GM18867 (cell line): Measurements from ENCODE around the gene BMERB1.
"Not testable (repeated sequence)": the region's sequence is repeated elsewhere in the genome, so short reads cannot be mapped to it uniquely, and the experiment has no call there.

Source experiments
- ATAC-seq: cut with Tn5 transposase; IDR thresholded peaks from one replicate; pipeline ENCODE4 v1.9.1; 2021; ENCODE audit warnings: mild to moderate bottlenecking, moderate library complexity; ENCODE audit not compliant: unreplicated experiment

Gene BMERB1

DNA sequence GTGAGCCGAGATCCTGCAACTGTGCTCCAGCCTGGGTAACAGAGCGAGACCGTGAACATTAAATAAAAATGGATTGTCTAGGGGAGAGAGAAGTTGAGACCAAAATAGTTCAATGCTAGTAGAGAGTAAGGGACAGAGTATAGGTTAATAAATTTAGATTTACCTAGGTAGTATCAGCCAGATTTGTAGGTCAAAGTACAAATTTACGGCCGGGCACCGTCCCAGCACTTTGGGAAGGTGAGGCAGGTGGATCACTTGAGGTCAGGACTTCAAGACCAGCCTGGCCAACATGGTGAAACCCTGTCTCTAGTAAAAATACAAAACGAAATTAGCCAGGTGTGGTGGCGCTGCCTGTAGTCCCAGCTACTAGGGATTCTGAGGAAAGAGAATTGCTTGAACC lies 12.2 kb upstream of the BMERB1 start:
- no peak for ATAC-seq

- no peak for ATAC-seq
Observed at GRCh38 chr16:15425861-15426260, 8.5 kb upstream of the BMERB1 start.

GRCh38 chr16:15426796-15427195 lies 7.6 kb upstream of the BMERB1 start:
- no peak for ATAC-seq

DNA sequence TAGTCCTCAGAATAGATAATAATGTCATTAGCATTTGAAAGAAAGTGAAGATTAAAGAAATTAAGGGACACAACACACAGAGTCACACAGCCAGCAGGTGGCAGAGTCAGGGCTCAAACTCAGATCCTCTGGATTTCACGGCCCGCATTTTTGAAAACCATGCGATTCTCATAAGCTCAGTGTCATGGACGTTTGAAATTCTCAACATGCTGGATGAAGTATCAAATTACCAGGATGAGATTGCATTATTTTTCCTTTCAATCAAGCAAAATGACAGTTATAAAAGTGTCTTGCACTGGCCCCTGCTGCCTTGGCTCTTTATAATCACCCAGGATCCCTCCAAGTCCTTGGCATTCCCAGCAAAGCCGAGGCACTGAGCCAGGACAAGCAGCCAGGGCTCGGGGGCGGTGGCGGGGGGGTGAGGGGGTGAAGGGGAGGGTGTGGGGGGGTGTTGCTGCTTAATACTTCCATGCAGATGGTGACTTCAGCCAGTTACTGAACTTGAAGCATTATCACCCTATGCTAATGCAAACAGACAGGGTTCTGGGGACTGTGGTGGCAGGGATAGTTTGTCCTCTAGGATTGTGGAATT lies 6.6 kb upstream of the BMERB1 start:
- ATAC-seq = no peak

GRCh38 chr16:15430884-15431283 lies 3.5 kb upstream of the BMERB1 start:
- not testable (repeated sequence) for ATAC-seq

DNA sequence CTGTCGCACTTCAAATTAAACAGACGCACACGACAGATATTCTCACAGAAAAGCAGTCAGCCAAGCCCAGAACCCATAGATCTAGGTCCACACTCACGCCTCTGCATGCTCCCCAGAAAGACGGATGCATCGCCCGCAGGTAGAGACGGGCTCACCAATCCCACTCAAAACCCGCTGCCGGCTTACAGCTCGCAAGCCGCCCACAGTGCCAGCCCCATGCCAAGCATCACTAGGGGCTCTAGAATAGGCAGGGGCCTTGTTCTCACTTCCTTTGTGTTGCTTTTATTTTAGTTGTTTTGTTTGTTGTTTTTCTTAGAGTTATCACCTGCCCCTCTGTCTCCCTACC lies 336 bp upstream of the BMERB1 start:
- ATAC-seq = no peak

- no peak for ATAC-seq
Observed at GRCh38 chr16:15435216-15435864, 952 bp downstream of the BMERB1 start.

DNA sequence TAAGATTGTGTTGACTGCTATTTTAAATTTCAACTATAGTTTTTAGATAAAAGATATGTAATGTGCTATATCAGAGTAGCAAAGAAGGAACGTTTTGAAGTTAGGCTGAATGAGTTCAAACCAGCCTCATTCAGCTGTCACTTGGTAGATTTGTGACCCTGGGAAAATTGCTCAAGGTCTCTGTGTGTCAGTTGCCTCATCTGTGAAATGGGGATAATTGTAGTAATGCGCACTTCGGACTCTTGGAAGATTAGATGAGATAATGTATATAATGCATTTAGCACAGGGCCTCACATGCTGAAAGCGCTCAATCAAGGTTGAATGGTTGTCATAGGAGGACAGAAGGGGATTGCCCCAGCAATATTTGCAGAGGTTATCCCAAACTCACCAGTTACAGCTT lies 4.7 kb downstream of the BMERB1 start:
- ATAC-seq = no peak

GRCh38 chr16:15439521-15439920 lies 5.1 kb downstream of the BMERB1 start:
- ATAC-seq = no peak

DNA sequence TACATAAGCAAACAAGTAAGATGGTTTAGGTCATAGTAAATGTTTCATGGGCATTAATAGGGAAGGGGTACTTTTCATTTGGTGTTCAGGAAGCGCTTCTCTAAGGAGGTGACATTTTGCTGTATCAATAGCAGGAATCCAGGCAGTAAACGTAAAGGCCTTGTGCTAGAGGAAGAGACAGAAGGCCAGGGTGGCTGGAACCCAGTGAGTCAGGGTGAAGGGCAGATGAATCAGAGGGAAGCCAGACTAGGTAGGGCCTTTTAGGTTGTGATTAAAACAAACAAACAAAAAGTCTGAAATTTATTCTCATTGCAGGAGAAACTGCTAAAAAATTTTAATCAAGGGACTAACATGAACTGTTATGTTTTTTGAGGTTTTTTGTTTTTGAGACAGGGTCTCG lies 6.5 kb downstream of the BMERB1 start:
- no peak for ATAC-seq

DNA sequence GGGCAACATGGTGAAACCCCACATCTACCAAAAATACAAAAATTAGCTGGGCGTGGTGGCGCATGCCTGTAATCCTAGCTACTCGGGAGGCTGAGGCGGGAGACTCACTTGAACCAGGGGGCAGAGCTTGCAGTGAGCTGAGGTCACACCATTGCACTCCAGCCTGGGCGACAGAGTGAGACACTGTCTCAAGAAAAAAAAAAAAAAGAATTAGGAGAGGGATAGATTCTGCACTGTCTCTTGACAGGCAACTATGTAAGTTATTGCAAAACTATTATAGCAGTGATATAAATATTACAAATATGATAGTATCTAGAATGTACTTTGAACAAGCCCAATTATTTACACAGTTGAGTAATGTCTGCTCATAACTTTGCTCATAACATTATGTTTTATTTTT lies 7.8 kb downstream of the BMERB1 start:
- not testable (repeated sequence) for ATAC-seq

DNA sequence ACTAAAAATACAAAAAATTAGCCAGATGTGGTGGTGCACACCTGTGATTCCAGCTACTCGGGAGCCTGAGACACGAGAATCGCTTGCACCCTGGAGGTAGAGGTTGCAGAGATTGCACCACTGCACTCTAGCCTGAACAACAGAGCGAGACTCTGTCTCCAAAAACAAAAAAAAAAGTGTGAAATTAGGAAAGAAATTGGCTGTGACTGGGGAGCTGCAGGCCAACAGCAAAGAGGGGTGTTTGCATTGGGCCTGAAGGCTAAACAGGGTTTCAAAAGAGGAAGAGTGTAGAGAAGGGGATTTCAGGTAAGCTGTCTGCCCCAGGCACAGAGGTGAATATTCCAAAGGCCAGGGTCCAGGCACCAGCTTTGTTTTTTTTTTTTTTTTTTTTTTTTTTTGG lies 9.4 kb downstream of the BMERB1 start:
- ATAC-seq = no peak

DNA sequence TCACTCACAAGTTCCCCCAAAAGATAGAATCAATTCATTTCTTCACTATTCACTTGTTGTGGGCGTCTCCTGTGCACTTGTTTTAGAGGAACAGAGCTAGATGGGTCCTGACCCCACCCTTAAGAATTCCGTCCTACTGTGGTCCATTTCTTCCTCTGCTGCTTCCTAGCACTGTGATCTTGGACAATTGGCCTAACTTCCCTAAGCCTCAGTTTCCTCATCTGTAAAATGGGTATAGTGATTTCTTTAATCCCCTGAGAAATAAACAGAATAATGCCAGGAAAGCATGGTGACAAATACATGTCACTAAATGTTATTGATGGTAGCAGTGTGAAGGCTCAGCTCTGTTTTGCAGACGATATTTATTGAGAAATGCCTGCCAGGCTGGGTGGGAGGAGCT lies 9.9 kb downstream of the BMERB1 start:
- ATAC-seq = no peak

- ATAC-seq = no peak
Observed at GRCh38 chr16:15445450-15445849, 11.1 kb downstream of the BMERB1 start.

DNA sequence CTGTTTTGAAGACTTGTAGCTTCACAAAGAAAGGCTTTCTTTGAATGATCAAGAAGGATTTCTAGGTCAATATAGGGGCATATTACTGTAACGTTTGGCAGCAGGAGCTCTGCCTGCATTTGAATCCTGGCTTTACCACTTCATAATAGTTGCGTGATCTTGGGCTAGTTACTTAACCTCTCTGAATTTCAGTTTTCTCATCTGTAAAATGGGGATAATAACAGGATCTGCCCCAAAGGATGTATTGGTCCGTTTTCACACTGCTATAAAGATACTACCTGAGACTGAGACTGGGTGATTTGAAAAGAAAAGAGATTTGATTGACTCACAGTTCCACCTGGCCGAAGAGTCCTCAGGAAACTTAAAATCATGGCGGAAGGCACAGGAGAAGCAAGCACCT lies 12.5 kb downstream of the BMERB1 start:
- ATAC-seq = no peak

DNA sequence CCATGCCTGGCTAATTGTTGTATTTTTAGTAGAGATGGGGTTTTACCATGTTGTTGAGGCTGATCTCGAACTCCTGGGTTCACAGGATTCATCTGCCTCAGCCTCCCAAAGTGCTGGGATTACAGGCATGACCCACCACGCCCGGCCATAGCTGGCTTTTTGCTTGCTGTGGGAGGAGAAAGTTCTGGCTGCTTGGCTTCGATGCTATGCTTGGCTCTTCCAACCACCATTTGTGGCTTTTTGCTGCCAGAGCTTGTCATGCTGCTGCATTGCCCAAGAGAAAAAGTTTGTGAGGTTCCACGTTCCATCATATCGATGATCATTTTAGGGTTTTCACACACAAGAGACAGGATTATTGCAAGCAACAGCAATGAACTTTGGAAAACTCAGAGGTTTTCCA lies 16.2 kb downstream of the BMERB1 start:
- ATAC-seq = no peak

- no peak for ATAC-seq
Observed at GRCh38 chr16:15451098-15451731, 16.8 kb downstream of the BMERB1 start.

DNA sequence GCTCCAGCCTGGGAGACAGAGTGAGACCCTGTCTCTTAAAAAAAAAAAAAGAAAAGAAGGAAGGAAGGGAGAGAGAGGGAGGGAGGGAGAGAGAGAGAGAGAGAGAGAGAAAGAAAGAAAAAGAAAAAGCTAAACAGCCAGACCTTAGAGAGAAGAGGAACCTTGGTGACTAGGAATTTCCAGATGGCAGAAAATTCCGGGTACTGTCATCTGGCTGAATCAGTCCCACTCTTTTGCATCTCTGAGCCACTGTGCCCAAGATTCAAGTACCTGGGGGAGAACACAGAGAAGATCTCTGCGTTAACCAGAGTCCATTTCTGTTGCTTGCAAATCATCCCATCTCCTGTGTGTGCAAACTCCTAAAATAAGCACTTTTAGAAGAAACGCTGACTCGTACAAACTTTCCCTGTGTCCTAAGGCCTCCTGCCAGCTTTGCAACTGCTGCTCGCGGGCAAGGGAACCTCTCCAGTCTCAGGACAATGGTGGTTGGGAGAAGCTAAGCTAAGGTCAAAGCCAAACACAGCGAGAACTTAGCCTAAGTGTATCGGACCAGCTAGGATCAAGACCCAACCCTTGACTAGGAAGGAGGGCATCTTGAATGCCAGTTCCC lies 18.0 kb downstream of the BMERB1 start:
- no peak for ATAC-seq

DNA sequence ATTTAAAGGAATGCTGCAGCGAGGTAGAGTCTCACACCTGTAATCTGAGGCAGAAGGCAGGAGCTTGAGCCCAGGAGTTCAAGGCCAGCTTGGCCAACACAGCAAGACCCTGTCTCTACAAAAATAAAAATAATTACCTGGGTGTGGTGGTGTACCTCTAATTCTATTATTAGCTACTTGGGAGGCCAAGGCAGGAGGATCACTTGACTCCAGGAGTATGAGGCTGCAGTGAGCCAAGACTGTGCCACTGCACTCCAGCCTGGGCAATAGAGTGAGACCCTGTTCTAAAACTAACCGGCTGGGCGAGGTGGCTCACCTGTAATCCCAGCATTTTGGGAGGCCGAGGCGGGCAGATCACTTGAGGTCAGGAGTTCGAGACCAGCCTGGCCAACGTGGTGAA lies 18.9 kb downstream of the BMERB1 start:
- not testable (repeated sequence) for ATAC-seq

GRCh38 chr16:15454933-15455332 lies 20.5 kb downstream of the BMERB1 start:
- ATAC-seq = not testable (repeated sequence)

- ATAC-seq = no peak
Observed at GRCh38 chr16:15457400-15457799, 23.0 kb downstream of the BMERB1 start.

GRCh38 chr16:15457958-15458357 lies 23.6 kb downstream of the BMERB1 start:
- no peak for ATAC-seq
